Measurements from ENCODE around the gene CD84.
"Not testable (repeated sequence)": the region's sequence is repeated elsewhere in the genome, so short reads cannot be mapped to it uniquely, and the experiment has no call there.

The CD84 gene, protein sequence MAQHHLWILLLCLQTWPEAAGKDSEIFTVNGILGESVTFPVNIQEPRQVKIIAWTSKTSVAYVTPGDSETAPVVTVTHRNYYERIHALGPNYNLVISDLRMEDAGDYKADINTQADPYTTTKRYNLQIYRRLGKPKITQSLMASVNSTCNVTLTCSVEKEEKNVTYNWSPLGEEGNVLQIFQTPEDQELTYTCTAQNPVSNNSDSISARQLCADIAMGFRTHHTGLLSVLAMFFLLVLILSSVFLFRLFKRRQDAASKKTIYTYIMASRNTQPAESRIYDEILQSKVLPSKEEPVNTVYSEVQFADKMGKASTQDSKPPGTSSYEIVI

DNA sequence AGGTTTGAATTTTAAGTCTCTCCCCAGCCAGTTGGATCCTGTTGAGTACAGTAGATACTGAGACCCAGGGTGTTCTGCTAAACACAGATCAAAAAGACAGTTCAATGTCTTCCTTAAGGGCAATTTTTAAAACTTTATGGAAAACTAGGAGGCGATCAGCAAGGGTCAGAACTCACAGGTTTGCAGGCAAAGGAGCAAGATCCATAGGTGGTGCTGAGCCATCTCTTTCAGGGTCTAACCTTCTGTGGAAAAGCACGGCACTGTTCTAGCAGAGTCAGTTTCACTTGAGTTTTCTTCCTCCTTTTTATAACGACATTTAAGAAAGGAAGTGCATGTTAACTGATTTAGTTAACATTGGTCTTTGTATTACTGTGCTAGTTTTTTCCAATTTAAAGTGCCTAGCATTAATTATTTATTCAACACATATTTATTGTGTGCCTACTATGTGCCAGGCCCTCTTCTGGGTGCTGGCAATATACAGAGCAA, at the start of gene CD84:
Gene CD84 (minus strand): TSS at position 281 of the 486 bp plus-strand sequence. CDS start 59 bp downstream, at position 222.
- TF ChIP-seq, protein P1, sequence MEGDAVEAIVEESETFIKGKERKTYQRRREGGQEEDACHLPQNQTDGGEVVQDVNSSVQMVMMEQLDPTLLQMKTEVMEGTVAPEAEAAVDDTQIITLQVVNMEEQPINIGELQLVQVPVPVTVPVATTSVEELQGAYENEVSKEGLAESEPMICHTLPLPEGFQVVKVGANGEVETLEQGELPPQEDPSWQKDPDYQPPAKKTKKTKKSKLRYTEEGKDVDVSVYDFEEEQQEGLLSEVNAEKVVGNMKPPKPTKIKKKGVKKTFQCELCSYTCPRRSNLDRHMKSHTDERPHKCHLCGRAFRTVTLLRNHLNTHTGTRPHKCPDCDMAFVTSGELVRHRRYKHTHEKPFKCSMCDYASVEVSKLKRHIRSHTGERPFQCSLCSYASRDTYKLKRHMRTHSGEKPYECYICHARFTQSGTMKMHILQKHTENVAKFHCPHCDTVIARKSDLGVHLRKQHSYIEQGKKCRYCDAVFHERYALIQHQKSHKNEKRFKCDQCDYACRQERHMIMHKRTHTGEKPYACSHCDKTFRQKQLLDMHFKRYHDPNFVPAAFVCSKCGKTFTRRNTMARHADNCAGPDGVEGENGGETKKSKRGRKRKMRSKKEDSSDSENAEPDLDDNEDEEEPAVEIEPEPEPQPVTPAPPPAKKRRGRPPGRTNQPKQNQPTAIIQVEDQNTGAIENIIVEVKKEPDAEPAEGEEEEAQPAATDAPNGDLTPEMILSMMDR (IDR thresholded peaks at IDR 0.05; ENCODE audit: low read depth, low read length, poor library complexity, severe bottlenecking): no peak
- TF ChIP-seq EZH2phosphoT487 (IDR thresholded peaks at IDR 0.05; ENCODE audit: borderline replicate concordance, low read length): no peak
- H3K27ac ChIP-seq (ENCODE audit: low read depth, low read length): peak within 1 kb of the TSS; percentile 73
- no peaks in the 10 kb centered on the region for H3K9me2 ChIP-seq (replicated peaks; ENCODE audit: control insufficient read depth, low read length)
- no peaks in the 10 kb centered on the region for H3K27me3 ChIP-seq (ENCODE audit: control insufficient read depth, low read length)
- peak within 1 kb of the TSS; percentile 84 for H3K4me2 ChIP-seq (ENCODE audit: low read length)
- peaks cover 50% of the 10 kb centered on the region for H3K79me2 ChIP-seq (ENCODE audit: control insufficient read depth, low read length)
- H3K4me3 ChIP-seq (ENCODE audit: low read length): peak within 1 kb of the TSS; percentile 86
- H3K36me3 ChIP-seq (ENCODE audit: control insufficient read depth, low read length): peaks cover 21% of the 10 kb centered on the region
- H4K20me1 ChIP-seq (ENCODE audit: control insufficient read depth, insufficient read depth, low read depth, low read length): no peaks in the 10 kb centered on the region
- H3K9me3 ChIP-seq (ENCODE audit: control insufficient read depth, insufficient read depth, low read length): no peaks in the 10 kb centered on the region
- no peaks in the 10 kb centered on the region for H3F3A ChIP-seq (ENCODE audit: control insufficient read depth, insufficient read depth)
- H3K4me1 ChIP-seq (ENCODE audit: control insufficient read depth, low read length): peaks cover 62% of the 10 kb centered on the region

GRCh38 chr1:160628799-160629263, 49.5 kb upstream of the CD84 start:
- H3K27me3 ChIP-seq (ENCODE audit: control insufficient read depth, low read length): no peaks in the 10 kb centered on the region; the same call in 1 of the 2 replicates
- H3K4me3 ChIP-seq (ENCODE audit: low read length): no peak overlapping the region
- no peaks in the 10 kb centered on the region for H3K79me2 ChIP-seq (ENCODE audit: control insufficient read depth, low read length)
- H3K9me3 ChIP-seq (ENCODE audit: control insufficient read depth, insufficient read depth, low read length): no peaks in the 10 kb centered on the region
- H3K36me3 ChIP-seq (ENCODE audit: control insufficient read depth, low read length): no peaks in the 10 kb centered on the region
- H3K27ac ChIP-seq (ENCODE audit: low read depth, low read length): no peak overlapping the region
- TF ChIP-seq EZH2phosphoT487 (IDR thresholded peaks at IDR 0.05; ENCODE audit: borderline replicate concordance, low read length): no peak
- TF ChIP-seq, protein P1 (IDR thresholded peaks at IDR 0.05; ENCODE audit: low read depth, low read length, poor library complexity, severe bottlenecking): no peak
- peaks cover 10% of the 10 kb centered on the region for H3F3A ChIP-seq (ENCODE audit: control insufficient read depth, insufficient read depth)
- H3K9me2 ChIP-seq (replicated peaks; ENCODE audit: control insufficient read depth, low read length): no peaks in the 10 kb centered on the region
- H3K4me1 ChIP-seq (ENCODE audit: control insufficient read depth, low read length): peaks cover 73% of the 10 kb centered on the region
- no peaks in the 10 kb centered on the region for H4K20me1 ChIP-seq (ENCODE audit: control insufficient read depth, insufficient read depth, low read depth, low read length)
- H3K4me2 ChIP-seq (ENCODE audit: low read length): no peak overlapping the region

DNA sequence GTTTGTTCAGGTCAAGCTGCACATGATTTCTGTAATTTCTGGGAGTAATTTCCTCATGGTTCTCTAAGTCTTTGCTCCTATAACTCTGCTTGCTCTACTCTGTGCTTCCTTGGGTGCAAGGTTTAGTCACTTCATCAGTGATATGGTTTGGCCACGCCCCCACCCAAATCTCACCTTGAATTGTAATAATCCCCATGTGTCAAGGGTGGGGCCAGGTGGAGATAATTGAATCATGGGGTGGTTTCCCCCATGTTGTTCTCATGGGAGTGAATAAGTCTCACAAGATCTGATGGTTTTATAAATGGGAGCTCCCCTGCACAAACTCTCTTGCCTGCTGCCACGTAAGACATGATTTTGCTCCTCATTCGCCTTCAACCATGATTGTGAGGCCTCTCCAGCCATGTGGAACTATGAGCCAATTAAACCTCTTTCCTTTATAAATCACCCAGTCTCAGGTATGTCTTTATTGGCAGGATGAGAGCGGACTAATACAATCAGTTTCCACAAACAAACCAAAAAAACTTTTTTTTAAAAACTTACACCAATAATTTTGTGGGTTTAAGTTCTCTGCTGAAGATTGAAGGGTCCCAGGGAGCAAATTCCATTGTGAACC, 48.5 kb upstream of the CD84 start:
- not testable (repeated sequence) for H4K20me1 ChIP-seq (ENCODE audit: control insufficient read depth, insufficient read depth, low read depth, low read length); H3K4me3 ChIP-seq (ENCODE audit: low read length); H3K4me2 ChIP-seq (ENCODE audit: low read length); H3K27ac ChIP-seq (ENCODE audit: low read depth, low read length); H3K9me3 ChIP-seq (ENCODE audit: control insufficient read depth, insufficient read depth, low read length); H3K79me2 ChIP-seq (ENCODE audit: control insufficient read depth, low read length); H3K36me3 ChIP-seq (ENCODE audit: control insufficient read depth, low read length); H3K27me3 ChIP-seq (ENCODE audit: control insufficient read depth, low read length); H3K9me2 ChIP-seq (replicated peaks; ENCODE audit: control insufficient read depth, low read length)
- Histone ChIP-seq H3F3A (ENCODE audit: control insufficient read depth, insufficient read depth) (peaks cover 13% of the 10 kb centered on the region), H3K4me1 (ENCODE audit: control insufficient read depth, low read length) (peaks cover 84% of the 10 kb centered on the region)

All from DOHH2 (cell line).